Glutamatergic neuron (in vitro differentiated cells): ENCODE results near the gene ZNF175. TPM values are rescaled to one million over a fixed set of nuclear protein-coding genes. Genes with fewer than 3 reads are reported as not detected.
A peak's percentile ranks its signal among the peaks of the same experiment; 100 is the strongest.

Experiments
- DNase-seq: peaks from one replicate; pipeline ENCODE4 v3.0.0; 2022
- H3K27ac Mint-ChIP-seq: one replicate; pipeline ENCODE4 v1.8.0; 2020; ENCODE audit warnings: mild to moderate bottlenecking, mixed read lengths, inconsistent platforms; ENCODE audit not compliant: unreplicated experiment
- H3K27me3 Mint-ChIP-seq: one replicate; pipeline ENCODE4 v1.8.0; 2020; ENCODE audit warnings: mild to moderate bottlenecking, moderate library complexity, mixed read lengths, inconsistent platforms; ENCODE audit not compliant: unreplicated experiment
- H3K36me3 Mint-ChIP-seq: one replicate; pipeline ENCODE4 v1.8.0; 2020; ENCODE audit warnings: mild to moderate bottlenecking, mixed read lengths, inconsistent platforms; ENCODE audit not compliant: unreplicated experiment
- H3K4me1 Mint-ChIP-seq: one replicate; pipeline ENCODE4 v1.8.0; 2020; ENCODE audit warnings: mild to moderate bottlenecking, low read depth, mixed read lengths, inconsistent platforms; ENCODE audit not compliant: unreplicated experiment
- H3K4me3 Mint-ChIP-seq: one replicate; pipeline ENCODE4 v1.8.0; 2020; ENCODE audit warnings: mild to moderate bottlenecking, mixed read lengths, inconsistent platforms; ENCODE audit not compliant: unreplicated experiment
- H3K9me3 Mint-ChIP-seq: one replicate; pipeline ENCODE4 v1.8.0; 2020; ENCODE audit warnings: mild to moderate bottlenecking, moderate library complexity, mixed read lengths, inconsistent platforms; ENCODE audit not compliant: unreplicated experiment
- total RNA-seq: library from RNA; stranded (reverse); fragmentation: NEBNext Ultra II Directional; extraction: Animal tissue kit (Norgen Biotek cat#: 25700); gene quantifications from one replicate; pipeline ENCODE4 v1.2.1, GENCODE V29; 2021; ENCODE audit not compliant: unreplicated experiment
- TF ChIP-seq, protein P1 (sequence below): fragments of 200-600 bp; sonication (generic); IDR thresholded peaks from one replicate; pipeline ENCODE4 v1.5.0; 2021; ENCODE audit not compliant: partially characterized antibody, unreplicated experiment

Gene ZNF175
- total RNA-seq, 1 donor from 2014 or later, result 12.4 TPM

DNA sequence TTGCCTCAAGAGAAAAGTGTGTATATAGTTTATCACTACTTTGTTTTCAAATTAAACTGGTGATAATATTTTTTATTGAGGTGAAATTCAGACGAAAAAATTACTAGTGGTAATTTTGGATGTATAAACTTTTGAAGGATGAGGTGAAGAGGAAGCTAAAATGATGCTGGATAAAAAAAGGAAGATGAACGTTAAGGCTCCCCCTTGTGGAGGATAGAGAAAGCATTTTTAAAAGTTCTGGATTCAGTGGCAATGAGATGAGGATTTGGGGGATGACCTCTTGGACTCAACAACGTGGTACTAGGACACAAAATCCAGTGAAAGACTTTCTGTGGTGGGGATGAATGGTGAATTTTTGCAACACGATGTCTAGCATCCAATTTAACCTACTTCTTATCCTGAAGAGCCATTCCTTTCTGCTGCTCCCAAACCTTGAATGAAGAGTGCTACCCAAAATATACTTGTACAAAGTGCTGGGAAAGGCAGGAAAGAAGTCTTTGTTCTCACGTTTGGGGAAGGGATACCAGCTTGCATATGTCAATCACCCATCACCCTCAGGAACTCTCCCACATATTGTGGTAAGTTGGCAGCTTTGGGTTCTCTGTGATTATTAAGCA is 66.4 kb downstream of the ZNF175 start:
- Mint-ChIP-seq H3K27me3 (no peaks in the 10 kb centered on the region), H3K27ac (no peak overlapping the region), H3K9me3 (peaks cover 2% of the 10 kb centered on the region), H3K36me3 (no peaks in the 10 kb centered on the region), H3K4me1 (no peaks in the 10 kb centered on the region), H3K4me3 (no peak overlapping the region)
- no peak for DNase-seq
- TF ChIP-seq, protein P1, sequence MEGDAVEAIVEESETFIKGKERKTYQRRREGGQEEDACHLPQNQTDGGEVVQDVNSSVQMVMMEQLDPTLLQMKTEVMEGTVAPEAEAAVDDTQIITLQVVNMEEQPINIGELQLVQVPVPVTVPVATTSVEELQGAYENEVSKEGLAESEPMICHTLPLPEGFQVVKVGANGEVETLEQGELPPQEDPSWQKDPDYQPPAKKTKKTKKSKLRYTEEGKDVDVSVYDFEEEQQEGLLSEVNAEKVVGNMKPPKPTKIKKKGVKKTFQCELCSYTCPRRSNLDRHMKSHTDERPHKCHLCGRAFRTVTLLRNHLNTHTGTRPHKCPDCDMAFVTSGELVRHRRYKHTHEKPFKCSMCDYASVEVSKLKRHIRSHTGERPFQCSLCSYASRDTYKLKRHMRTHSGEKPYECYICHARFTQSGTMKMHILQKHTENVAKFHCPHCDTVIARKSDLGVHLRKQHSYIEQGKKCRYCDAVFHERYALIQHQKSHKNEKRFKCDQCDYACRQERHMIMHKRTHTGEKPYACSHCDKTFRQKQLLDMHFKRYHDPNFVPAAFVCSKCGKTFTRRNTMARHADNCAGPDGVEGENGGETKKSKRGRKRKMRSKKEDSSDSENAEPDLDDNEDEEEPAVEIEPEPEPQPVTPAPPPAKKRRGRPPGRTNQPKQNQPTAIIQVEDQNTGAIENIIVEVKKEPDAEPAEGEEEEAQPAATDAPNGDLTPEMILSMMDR, result peak; percentile 42

DNA sequence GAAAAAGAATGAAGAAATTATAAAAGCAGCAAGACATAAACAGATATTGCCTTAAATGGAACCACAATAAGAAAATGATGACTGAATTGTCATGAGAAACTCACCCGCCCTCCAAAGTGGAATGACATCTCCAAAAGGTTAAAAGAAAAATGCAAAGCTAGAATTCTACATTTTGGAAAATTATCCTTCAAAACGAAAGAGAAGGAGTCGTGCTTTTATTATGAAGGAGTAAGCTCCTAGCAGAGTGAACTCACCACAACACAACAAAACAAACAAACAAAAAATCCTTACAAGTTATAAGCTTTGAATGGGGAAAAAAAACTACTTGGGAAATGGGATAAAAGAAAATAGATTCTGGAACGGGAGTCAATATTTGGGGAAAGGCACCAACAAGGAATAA is 68.8 kb downstream of the ZNF175 start:
- TF ChIP-seq, protein P1, result no peak
- Mint-ChIP-seq H3K27ac (no peak overlapping the region), H3K4me3 (no peak overlapping the region), H3K27me3 (no peaks in the 10 kb centered on the region), H3K36me3 (no peaks in the 10 kb centered on the region), H3K4me1 (no peaks in the 10 kb centered on the region), H3K9me3 (peaks cover 2% of the 10 kb centered on the region)
- DNase-seq, result no peak

- H3K4me3 Mint-ChIP-seq, result no peak overlapping the region
- TF ChIP-seq, protein P1, result no peak
- peaks cover 2% of the 10 kb centered on the region for H3K9me3 Mint-ChIP-seq
- no peaks in the 10 kb centered on the region for H3K27me3 Mint-ChIP-seq
- no peaks in the 10 kb centered on the region for H3K4me1 Mint-ChIP-seq
- H3K27ac Mint-ChIP-seq, result no peak overlapping the region
- no peak for DNase-seq
- H3K36me3 Mint-ChIP-seq, result no peaks in the 10 kb centered on the region
Observed at GRCh38 chr19:51640386-51640785, 69.3 kb downstream of the ZNF175 start.

- Mint-ChIP-seq H3K4me3 (no peak overlapping the region), H3K27ac (no peak overlapping the region), H3K36me3 (no peaks in the 10 kb centered on the region), H3K9me3 (no peaks in the 10 kb centered on the region), H3K4me1 (no peaks in the 10 kb centered on the region), H3K27me3 (no peaks in the 10 kb centered on the region)
- no peak for DNase-seq
- TF ChIP-seq, protein P1, result no peak
Observed at GRCh38 chr19:51641648-51642047, 70.6 kb downstream of the ZNF175 start.

Other genes starting within 250 kb of the ZNF175 start
- 3.5 TPM for gene VSIG10L, start 229.1 kb upstream of the ZNF175 start, total RNA-seq
- 77.7 TPM for gene ETFB, start 204.9 kb upstream of the ZNF175 start, total RNA-seq
- gene CLDND2, start 202.3 kb upstream of the ZNF175 start, total RNA-seq, result not detected
- gene NKG7, start 198.6 kb upstream of the ZNF175 start, total RNA-seq, result not detected
- gene LIM2, start 183.3 kb upstream of the ZNF175 start, total RNA-seq, result not detected
- gene C19orf84, start 180.7 kb upstream of the ZNF175 start, total RNA-seq, result not detected
- not detected for gene SIGLEC10, start 153.6 kb upstream of the ZNF175 start, total RNA-seq
- gene SIGLEC8, start 112.8 kb upstream of the ZNF175 start, total RNA-seq, result not detected
- not detected for gene CEACAM18, start 92.7 kb upstream of the ZNF175 start, total RNA-seq
- not detected for gene SIGLEC12, start 69.5 kb upstream of the ZNF175 start, total RNA-seq
- not detected for gene SIGLEC6, start 39.6 kb upstream of the ZNF175 start, total RNA-seq
- gene SIGLEC5, start 59.1 kb downstream of the ZNF175 start, total RNA-seq, result not detected
- not detected for gene SIGLEC14, start 75.5 kb downstream of the ZNF175 start, total RNA-seq
- gene SPACA6, start 122.0 kb downstream of the ZNF175 start, total RNA-seq, result 27.2 TPM
- gene HAS1, start 152.7 kb downstream of the ZNF175 start, total RNA-seq, result 4.4 TPM
- not detected for gene FPR1, start 180.6 kb downstream of the ZNF175 start, total RNA-seq
- not detected for gene FPR2, start 189.9 kb downstream of the ZNF175 start, total RNA-seq
- not detected for gene FPR3, start 223.9 kb downstream of the ZNF175 start, total RNA-seq